Measurements from ENCODE around the gene MYO9B. TPM values are rescaled to one million over a fixed set of nuclear protein-coding genes. Genes with fewer than 3 reads are reported as not detected.

The MYO9B gene
- total and polyA plus RNA-seq, 2 experiments from 2014 or later, result 20.1 to 71.8 TPM

- Histone ChIP-seq H3K79me2 (ENCODE audit: insufficient read depth) (no peaks in the 10 kb centered on the region), H3K4me2 (ENCODE audit: unreplicated experiment) (no peak overlapping the region), H3K9me2 (ENCODE audit: insufficient read depth) (no peaks in the 10 kb centered on the region), H3K27ac (no peak overlapping the region), H4K20me1 (ENCODE audit: insufficient read depth) (no peaks in the 10 kb centered on the region), H3K9ac (no peak overlapping the region), H3F3A (ENCODE audit: insufficient read depth) (no peaks in the 10 kb centered on the region), H3K36me3 (ENCODE audit: low read depth) (no peaks in the 10 kb centered on the region), H3K27me3 (replicated peaks; ENCODE audit: insufficient read depth) (no peaks in the 10 kb centered on the region), H3K4me3 (no peak overlapping the region), H2AFZ (no peak overlapping the region), H3K4me1 (ENCODE audit: insufficient read depth) (no peaks in the 10 kb centered on the region), H3K9me3 (ENCODE audit: low read depth) (no peaks in the 10 kb centered on the region)
- in situ Hi-C loops (cut with MboI), result no loop called here
- no peak for TF ChIP-seq EZH2phosphoT487 (IDR thresholded peaks at IDR 0.05; ENCODE audit: insufficient read depth, low read depth)
- no peak for TF ChIP-seq EZH2 (IDR thresholded peaks at IDR 0.05; ENCODE audit: insufficient read depth, poor library complexity, severe bottlenecking)
- DNase-seq, result peak; percentile 77
- whole genome bisulfite sequencing, 2 experiments (ENCODE audit: low coverage in 1 of 2, low lambda C conversion rate in 2 of 2, missing lambda C conversion rate in 2 of 2), result 12% methylated on average over 15 of the region's 15 CpGs
Observed at GRCh38 chr19:17260842-17261325, 185.3 kb downstream of the MYO9B start.

- H4K20me1 ChIP-seq (ENCODE audit: insufficient read depth), result no peaks in the 10 kb centered on the region
- H3K79me2 ChIP-seq (ENCODE audit: insufficient read depth), result peaks cover 2% of the 10 kb centered on the region; the same call in 1 of the 2 replicates
- no peaks in the 10 kb centered on the region for H3K4me1 ChIP-seq (ENCODE audit: insufficient read depth)
- no peak for DNase-seq
- no peaks in the 10 kb centered on the region for H3K9me3 ChIP-seq (ENCODE audit: low read depth)
- H3K4me3 ChIP-seq, result no peak overlapping the region
- H3K9me2 ChIP-seq (ENCODE audit: insufficient read depth), result no peaks in the 10 kb centered on the region
- no peak overlapping the region for H3K27ac ChIP-seq
- no peak overlapping the region for H2AFZ ChIP-seq
- H3K4me2 ChIP-seq (ENCODE audit: unreplicated experiment), result no peak overlapping the region
- no peaks in the 10 kb centered on the region for H3K27me3 ChIP-seq (replicated peaks; ENCODE audit: insufficient read depth)
- in situ Hi-C loops (cut with MboI), result no loop called here
- H3K9ac ChIP-seq, result no peak overlapping the region
- TF ChIP-seq EZH2phosphoT487 (IDR thresholded peaks at IDR 0.05; ENCODE audit: insufficient read depth, low read depth) (no peak), EZH2 (IDR thresholded peaks at IDR 0.05; ENCODE audit: insufficient read depth, poor library complexity, severe bottlenecking) (no peak)
- H3K36me3 ChIP-seq (ENCODE audit: low read depth), result no peaks in the 10 kb centered on the region
- 52 to 57% methylated on average over 16 of the region's 16 CpGs for WGBS, 2 experiments (ENCODE audit: low coverage in 1 of 2, low lambda C conversion rate in 2 of 2, missing lambda C conversion rate in 2 of 2)
- peaks cover 1% of the 10 kb centered on the region for H3F3A ChIP-seq (ENCODE audit: insufficient read depth)
Observed at GRCh38 chr19:17262557-17262956, 187.0 kb downstream of the MYO9B start.

Other genes with a start within 250 kb of the MYO9B start
- 18.7 and 21.0 TPM in 2 replicates for gene SIN3B, start 246.4 kb upstream of the MYO9B start, total RNA-seq (2014; rRNA removed; shearing (Covaris generic))
- 11.9 and 14.9 TPM in 2 replicates for gene SIN3B, start 246.4 kb upstream of the MYO9B start, polyA plus RNA-seq (2016; fragmentation: Nextera tagmentation; extraction: Ambion mirVana)
- gene F2RL3, start 186.8 kb upstream of the MYO9B start, total RNA-seq (2014; rRNA removed; shearing (Covaris generic)), result not detected in 2 replicates
- gene F2RL3, start 186.8 kb upstream of the MYO9B start, polyA plus RNA-seq (2016; fragmentation: Nextera tagmentation; extraction: Ambion mirVana), result not detected in 2 replicates
- 0.76 and 0.89 TPM in 2 replicates for gene CPAMD8, start 49.0 kb upstream of the MYO9B start, total RNA-seq (2014; rRNA removed; shearing (Covaris generic))
- gene CPAMD8, start 49.0 kb upstream of the MYO9B start, polyA plus RNA-seq (2016; fragmentation: Nextera tagmentation; extraction: Ambion mirVana), result 0.20 and 0.80 TPM in 2 replicates
- 1.0 and 3.4 TPM in 2 replicates for gene HAUS8, start 325 bp upstream of the MYO9B start, total RNA-seq (2014; rRNA removed; shearing (Covaris generic))
- gene HAUS8, start 325 bp upstream of the MYO9B start, polyA plus RNA-seq (2016; fragmentation: Nextera tagmentation; extraction: Ambion mirVana), result 8.2 and 10.6 TPM in 2 replicates
- gene USE1, start 139.6 kb downstream of the MYO9B start, total RNA-seq (2014; rRNA removed; shearing (Covaris generic)), result 13.2 and 29.0 TPM in 2 replicates
- 29.6 and 32.3 TPM in 2 replicates for gene USE1, start 139.6 kb downstream of the MYO9B start, polyA plus RNA-seq (2016; fragmentation: Nextera tagmentation; extraction: Ambion mirVana)
- gene OCEL1, start 150.4 kb downstream of the MYO9B start, total RNA-seq (2014; rRNA removed; shearing (Covaris generic)), result 1.3 and 1.8 TPM in 2 replicates
- gene OCEL1, start 150.4 kb downstream of the MYO9B start, polyA plus RNA-seq (2016; fragmentation: Nextera tagmentation; extraction: Ambion mirVana), result 17.1 and 17.4 TPM in 2 replicates
- gene NR2F6, start 170.1 kb downstream of the MYO9B start, total RNA-seq (2014; rRNA removed; shearing (Covaris generic)), result 82.5 and 96.7 TPM in 2 replicates
- 11.7 and 14.1 TPM in 2 replicates for gene NR2F6, start 170.1 kb downstream of the MYO9B start, polyA plus RNA-seq (2016; fragmentation: Nextera tagmentation; extraction: Ambion mirVana)
- not detected in 2 replicates for gene USHBP1, start 189.0 kb downstream of the MYO9B start, total RNA-seq (2014; rRNA removed; shearing (Covaris generic))
- not detected in 2 replicates for gene USHBP1, start 189.0 kb downstream of the MYO9B start, polyA plus RNA-seq (2016; fragmentation: Nextera tagmentation; extraction: Ambion mirVana)
- gene BABAM1, start 191.7 kb downstream of the MYO9B start, total RNA-seq (2014; rRNA removed; shearing (Covaris generic)), result 78.5 and 82.7 TPM in 2 replicates
- 90.3 and 99.6 TPM in 2 replicates for gene BABAM1, start 191.7 kb downstream of the MYO9B start, polyA plus RNA-seq (2016; fragmentation: Nextera tagmentation; extraction: Ambion mirVana)
- 0.54 and 1.4 TPM in 2 replicates for gene ANKLE1, start 206.1 kb downstream of the MYO9B start, total RNA-seq (2014; rRNA removed; shearing (Covaris generic))
- 0.14 and 0.31 TPM in 2 replicates for gene ANKLE1, start 206.1 kb downstream of the MYO9B start, polyA plus RNA-seq (2016; fragmentation: Nextera tagmentation; extraction: Ambion mirVana)
- 10.9 and 19.1 TPM in 2 replicates for gene ABHD8, start 227.6 kb downstream of the MYO9B start, total RNA-seq (2014; rRNA removed; shearing (Covaris generic))
- 8.7 and 9.1 TPM in 2 replicates for gene ABHD8, start 227.6 kb downstream of the MYO9B start, polyA plus RNA-seq (2016; fragmentation: Nextera tagmentation; extraction: Ambion mirVana)
- gene MRPL34, start 230.1 kb downstream of the MYO9B start, total RNA-seq (2014; rRNA removed; shearing (Covaris generic)), result 14.7 and 23.0 TPM in 2 replicates
- 74.5 and 78.8 TPM in 2 replicates for gene MRPL34, start 230.1 kb downstream of the MYO9B start, polyA plus RNA-seq (2016; fragmentation: Nextera tagmentation; extraction: Ambion mirVana)
- 10.9 and 40.8 TPM in 2 replicates for gene DDA1, start 233.8 kb downstream of the MYO9B start, total RNA-seq (2014; rRNA removed; shearing (Covaris generic))
- 87.8 and 96.9 TPM in 2 replicates for gene DDA1, start 233.8 kb downstream of the MYO9B start, polyA plus RNA-seq (2016; fragmentation: Nextera tagmentation; extraction: Ambion mirVana)

Measured in GM23248 (cell line).